NCI-H526 treated with DMSO at 0.1 percent for 48 hours (cell line): ENCODE measurements around the gene ERCC4.

Source experiments
- DNase-seq: peaks from one replicate; lab custom pipeline; 2025; lab: John Stamatoyannopoulos, UW

The ERCC4 gene

GRCh38 chr16:13994239-13995106 is 74.5 kb downstream of the ERCC4 start:
- DNase-seq, result no peak

GRCh38 chr16:13995194-13995593 is 75.2 kb downstream of the ERCC4 start:
- DNase-seq, result no peak

DNA sequence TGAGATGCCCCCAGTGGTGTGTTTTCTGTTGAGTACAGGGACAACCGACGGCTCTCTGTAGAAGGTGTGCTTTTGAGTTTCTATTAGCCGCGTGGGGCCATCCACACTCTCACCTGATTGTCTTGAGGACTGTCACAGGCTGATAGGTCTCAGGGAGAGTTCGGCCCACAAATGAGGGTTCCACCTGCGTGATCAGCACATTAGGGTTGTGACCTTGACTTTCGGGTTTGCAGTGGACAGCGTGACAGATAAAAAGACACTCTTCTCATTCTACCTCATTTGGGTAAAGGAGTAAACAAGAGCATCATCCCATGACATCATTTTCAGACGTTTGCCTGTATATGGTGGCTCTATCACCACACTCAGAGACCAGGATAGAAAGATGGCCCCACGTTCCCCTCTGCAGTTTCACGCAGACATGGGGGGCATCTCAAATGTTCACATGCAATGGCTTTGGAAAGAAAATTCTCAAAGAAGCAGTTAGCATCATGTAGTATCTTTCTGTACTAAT is 76.9 kb downstream of the ERCC4 start:
- DNase-seq, result no peak

DNA sequence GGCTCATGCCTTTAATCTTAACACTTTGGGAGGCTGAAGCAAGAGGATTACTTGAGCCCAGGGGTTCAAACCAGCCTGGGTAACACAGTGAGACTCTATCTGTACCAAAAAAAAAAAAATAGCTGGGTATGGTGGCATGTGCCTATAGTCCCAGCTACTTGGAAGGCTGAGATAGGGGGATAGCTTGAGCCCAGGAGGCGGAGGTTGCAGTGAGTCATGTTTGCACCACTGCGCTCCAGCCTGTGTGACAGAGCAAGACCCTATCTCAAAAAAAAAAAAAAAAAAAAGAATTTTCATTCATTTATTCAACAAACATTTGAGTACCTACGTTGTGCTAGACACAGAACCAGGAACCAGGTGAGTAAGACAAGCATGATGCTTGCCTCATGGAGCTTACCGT is 77.6 kb downstream of the ERCC4 start:
- no peak for DNase-seq

DNA sequence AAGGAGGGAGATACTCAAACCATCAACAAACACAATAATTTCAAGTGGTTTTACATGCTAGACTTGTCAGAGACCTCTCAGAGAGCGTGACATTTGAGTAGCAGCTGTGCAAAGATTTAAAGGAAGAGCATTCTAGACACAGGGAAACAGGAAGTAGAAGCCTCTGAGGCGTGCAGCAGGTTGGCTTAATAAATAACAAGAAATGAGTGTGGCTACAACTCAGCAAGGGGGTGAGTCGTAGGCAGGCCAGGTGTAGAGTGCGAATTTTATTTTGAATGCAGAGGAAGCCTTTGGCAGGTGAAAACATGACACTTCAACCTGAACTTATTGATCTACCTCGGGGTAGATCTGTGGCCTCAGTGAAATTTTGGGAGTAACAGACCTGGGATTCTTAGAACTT is 78.0 kb downstream of the ERCC4 start:
- DNase-seq, result no peak

DNA sequence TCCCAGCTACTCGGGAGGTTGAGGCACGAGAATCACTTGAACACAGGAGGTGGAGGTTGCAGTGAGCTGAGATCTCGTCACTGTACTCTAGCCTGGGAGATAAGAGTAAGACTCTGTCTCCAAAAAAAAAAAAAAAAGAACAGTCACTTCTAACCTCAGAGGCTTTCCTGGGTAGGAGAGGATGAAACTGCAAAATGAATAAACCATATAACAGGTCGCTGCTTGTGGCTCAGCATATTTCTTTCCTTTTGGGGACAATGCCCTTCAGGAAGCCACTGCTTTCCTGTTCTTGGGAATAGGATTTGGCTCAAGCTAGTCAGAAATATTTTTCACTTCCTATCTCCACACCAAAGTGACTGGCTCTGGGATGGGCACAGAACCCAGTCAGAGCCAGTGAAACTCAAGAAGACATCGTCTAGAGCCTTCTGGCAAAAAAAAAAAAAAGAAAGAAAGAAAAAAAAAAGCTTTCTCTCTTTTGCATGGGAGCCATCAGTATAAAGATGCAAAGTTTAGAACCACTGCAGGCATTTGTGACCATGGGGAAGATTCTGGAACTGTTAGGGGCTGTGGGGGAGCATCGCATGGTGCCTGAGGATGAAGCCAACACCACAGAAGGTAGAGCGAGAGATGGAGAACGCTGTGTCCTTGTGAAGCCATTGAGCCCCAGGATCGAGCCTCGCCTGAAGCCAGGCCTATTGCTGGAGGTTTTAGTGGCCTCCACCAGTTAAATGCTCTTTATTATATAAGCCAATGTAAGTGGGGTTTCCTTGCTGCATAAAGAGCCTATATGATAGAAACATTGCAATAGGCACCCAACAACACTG is 79.3 kb downstream of the ERCC4 start:
- no peak for DNase-seq

- DNase-seq, result no peak
These were observed 80.0 kb downstream of the ERCC4 start for GRCh38 chr16:13999895-14000425.

- no peak for DNase-seq
These were observed 81.6 kb downstream of the ERCC4 start for GRCh38 chr16:14001521-14001920.
